Dedifferentiated amniotic fluid mesenchymal stem cell (primary cell): ENCODE results near the gene YEATS4.
A peak's percentile ranks its signal among the peaks of the same experiment; 100 is the strongest.
"Not testable (repeated sequence)": the region's sequence is repeated elsewhere in the genome, so short reads cannot be mapped to it uniquely, and the experiment has no call there.

Experiments used
- DNase-seq: peaks from one replicate; pipeline ENCODE4 v3.0.0-alpha.2; 2016; ENCODE audit errors: extremely low spot score

Gene YEATS4

DNA sequence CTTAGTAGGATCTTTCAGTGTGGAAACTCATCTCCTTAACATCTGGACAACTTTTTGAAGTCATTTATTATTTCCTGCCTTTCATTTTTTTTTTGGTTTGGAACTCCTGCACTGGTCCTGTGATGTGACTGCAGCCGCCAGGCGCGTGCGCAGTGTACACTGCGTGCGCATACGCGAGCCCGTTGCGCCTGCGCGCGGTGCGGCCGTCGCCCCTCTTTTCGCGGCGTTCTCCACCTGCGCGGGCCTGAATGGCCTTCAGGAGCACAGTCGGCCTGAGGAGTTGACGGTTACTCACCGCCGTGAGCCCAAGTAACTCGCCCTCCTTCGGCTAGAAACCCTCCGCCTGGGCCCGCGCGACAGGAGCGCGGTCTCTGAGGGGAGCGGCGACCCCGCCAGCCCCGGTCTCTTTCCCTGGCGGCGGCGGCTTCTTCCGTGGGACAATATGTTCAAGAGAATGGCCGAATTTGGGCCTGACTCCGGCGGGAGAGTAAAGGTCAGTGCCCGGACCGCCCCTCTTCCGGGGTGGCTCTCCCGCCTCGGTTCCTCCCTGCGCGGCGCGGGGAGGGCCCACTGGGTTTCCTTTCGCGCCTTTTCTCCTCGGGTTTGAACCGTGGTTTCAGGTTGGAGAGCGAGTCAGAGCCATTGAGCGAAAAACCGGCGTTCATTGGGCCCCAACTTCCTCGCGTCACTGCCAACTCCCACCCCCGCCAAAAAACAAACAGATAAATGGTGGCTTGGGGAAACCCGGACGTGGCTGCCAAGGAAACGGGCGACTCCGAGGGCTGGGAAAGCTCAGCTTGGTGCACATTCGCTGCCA, at the start of gene YEATS4:
TSS of gene YEATS4 (plus strand) at position 213 of the 817 bp plus-strand sequence. CDS start at position 443, 230 bp downstream.
- peak; percentile 82 for DNase-seq

DNA sequence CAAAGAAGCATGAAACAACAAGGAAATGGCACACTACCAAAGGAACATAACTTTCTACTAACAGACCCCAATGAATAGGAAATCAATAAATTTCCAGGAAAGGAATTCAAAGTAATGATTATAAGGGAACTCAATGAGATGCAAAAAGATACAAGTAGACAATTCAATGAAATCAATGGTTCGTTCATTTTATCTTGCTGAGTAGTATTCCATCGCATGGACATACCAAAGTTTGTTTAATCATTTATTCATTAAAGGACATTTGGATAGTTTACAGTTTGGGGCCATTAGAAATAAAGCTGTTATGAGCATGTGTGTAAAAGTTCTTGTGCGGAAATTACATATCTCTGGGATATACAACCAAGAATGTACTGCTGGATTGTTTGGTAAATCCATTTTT, 46.3 kb upstream of the YEATS4 start:
- DNase-seq = no peak

DNA sequence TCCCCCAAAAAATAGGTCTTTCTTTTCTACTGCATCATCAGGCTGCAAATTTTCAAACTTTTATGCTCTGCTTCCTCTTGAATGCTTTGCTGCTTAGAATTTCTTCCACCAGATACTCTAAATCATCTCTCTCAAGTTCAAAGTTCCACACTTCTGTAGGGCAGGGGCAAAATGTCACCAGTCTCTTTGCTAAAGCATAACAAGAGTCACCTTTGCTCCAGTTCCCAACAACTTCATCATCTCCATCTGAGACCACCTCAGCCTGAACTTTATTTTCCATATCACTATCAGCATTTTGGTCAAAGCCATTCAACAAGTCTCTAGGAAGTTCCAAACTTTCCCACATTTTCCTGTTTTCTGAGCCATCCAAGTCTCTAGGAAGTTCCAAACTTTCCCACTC, 42.8 kb upstream of the YEATS4 start:
- not testable (repeated sequence) for DNase-seq

DNA sequence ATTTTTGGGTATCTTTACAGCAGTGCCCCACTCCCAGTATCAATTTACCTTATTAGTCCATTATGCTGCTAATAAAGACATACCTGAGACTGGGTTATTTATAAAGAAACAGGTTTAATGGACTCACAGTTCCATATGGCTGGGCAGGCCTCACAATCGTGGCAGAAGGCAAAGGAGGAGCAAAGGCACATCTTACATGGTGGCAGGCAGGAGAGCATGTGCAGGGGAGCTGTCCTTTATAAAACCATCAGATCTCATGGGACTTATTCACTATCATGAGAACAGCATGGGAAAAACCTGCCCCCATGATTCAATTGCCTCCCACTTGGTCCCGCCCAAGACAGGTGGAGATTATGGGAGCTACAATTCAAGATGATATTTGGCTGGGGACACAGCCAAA, 42.3 kb upstream of the YEATS4 start:
- DNase-seq = not testable (repeated sequence)

DNA sequence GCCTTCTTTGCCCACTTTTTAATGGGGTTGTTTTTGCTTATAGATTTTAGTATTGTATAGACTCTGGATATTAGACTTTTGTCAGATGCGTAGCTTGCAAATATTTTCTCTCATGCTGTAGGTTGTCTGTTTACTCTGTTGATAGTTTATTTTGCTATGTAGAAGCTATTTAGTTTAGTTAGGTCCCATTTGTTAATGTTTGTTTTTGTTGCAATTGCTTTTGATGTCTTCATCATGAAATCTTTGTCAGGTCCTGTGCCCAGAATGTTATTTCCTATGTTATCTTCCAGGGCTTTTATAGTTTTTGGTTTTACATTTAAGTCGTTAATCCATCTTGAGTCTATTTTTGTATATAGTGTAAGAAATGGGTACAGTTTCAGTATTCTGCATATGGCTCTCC, 41.3 kb upstream of the YEATS4 start:
- DNase-seq = no peak

DNA sequence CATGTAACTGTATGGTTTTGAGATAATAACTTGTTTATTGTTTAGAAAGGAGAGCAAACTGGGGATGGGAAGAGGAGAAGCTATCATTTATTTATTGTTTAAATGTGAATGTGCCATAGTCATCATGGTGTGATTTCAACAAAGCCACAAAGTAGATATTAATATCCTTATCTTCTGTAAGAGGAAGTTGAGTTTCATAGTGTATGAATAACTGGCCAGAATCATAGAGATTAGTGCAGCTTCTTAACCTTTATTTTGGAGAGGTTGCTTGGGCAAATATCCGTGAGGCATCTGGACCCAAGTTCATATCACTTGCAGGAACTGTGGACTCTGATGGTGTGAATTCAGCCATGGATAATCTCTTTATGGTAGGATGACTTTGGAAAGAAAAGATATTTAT, 38.2 kb upstream of the YEATS4 start:
- no peak for DNase-seq

DNA sequence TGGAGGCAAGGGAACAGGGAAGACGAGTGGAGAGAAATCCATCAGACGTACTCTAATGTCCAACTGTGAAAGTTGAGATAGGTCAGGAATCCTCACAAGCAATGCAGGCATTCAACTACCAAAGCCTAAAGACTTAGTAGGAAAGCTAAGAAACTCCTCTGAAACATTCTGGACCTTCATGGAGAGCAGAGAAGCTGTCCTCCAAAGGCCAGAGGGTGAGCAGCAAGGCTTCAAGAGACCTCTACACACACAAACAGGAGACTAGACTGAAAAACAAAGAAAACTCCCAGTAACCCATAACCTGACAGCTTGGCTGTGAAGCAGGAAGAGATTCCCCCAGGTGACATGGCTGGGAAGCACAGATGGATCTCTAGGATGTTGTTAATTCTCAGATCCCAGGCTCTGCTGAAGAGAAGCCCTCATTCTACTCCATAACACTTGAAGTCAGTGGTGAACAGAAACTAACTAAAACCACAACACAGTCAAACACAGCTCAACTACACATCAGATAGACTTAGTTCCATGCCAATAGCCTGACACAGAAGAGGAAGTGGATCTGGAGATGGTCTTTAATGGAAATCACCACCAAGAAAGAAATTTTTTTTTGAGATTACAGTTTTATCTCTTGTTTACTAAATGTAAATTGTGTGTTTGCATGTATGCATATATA, 34.6 kb upstream of the YEATS4 start:
- DNase-seq = no peak

DNA sequence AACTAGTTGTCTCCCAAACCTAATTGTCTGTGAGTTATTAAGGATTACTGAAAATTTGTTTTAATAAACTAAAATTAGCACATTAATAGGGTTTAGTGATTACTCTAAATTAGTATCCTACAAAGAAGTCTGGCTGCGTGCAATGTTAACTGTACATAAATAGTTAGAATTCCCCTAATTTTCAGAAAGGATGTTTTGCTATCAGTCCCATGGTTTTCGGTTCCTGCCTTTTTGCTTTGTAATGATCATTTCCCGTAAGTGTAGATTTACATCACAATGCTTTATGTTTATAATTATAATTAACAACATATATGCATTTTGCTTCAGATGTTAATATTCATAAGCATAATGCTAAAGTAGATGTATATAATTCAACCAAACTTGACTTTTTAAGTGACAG, 31.1 kb upstream of the YEATS4 start:
- no peak for DNase-seq

DNA sequence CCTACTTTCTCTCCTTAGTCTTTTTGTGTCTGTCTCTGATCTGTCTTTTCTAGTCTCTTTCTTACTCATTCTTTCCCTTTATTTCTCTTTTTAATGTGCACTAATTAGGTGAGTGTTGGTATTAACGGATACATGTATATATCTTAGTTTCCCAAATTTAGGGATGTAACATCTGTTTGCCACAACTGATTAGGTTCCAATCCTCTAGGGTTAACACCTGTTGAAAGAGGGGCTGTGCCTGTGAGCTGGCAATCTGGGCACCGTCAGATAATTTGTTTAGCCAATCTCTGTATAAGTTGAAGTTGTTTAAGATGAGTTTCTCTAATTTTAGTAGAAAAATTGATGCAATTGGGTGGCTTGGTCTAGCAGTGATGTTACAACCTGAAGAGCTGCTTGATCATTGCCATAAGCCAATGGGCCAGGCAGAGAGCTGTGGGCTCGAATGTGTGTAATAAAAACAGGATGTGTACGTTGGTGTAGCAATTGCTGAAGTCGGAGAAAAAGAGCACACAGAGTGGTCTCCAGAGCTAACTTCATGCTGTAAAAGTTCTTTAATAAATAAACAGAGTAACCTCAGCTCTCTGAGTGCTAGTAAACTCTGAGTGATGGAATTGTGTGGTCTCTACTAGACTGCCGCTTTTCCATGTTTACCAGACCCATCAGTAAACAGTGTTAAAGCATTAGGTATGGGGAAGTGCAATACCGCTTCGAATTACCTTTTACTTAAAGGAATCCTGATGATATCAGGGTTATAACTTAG, 29.7 kb upstream of the YEATS4 start:
- DNase-seq = no peak

DNA sequence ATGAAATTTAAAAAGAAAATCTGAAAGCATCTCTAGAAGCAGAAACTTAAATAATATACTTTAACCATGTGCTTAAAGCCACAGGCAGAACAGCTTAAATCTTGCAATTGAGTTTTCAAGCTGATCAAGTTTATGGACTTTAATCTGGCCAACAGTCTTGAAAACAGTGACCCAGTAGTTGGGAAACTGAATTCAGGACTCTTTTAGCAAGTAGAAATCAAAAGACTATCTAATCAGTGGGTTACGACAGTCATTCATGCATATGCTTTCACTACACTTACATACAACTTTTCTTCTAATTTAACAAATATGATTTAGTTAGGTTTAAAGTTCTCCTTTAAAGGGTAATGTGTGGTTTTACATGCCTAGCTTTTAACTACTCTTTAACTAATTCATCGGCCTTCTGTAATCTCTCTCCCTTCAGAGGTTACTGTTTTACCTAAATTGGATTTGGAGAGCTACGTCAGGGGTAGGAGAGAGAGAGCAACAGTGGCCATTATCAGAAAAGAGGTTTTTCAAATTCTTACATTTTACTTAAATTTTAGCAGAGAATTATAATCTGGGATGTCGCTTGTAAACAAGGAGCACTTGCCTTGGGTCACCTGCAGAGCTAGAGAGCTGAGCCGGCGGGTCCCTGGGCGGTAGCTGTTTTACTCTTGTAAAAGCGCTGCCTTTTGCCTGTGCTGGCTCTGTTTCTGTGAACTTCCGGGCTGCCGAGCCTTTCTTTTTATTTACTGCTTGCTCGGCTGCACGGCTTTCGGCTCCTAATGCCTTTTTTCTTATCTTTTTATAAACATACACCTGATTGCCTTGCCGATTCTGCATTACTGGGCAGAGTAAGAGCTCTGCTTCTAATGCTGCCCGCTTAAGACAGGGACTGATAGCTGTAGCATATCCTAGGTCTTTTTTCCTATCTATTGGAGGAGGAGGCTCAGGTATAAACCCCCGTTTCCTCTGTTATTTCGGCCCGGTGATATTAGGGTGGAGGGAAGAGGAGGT, 28.8 kb upstream of the YEATS4 start:
- no peak for DNase-seq

DNA sequence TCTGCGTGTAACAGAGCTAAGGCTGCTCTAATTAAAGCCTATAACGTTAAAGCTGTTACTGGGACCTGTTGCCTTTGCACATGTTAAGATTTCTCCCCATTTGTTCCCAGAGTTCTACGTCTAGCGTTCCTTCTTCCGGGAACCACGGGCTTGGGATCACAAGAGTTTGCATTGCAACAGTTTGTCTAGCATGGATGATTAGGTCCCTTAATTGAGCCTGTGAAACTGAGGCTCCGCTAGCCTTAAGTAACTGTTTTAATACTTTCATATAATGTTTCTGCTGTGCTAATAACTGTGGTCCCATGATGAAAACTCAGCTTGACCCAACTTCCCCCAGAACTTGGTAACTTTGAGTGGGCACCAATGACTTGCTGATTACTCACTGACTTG, 28.0 kb upstream of the YEATS4 start:
- DNase-seq = no peak

DNA sequence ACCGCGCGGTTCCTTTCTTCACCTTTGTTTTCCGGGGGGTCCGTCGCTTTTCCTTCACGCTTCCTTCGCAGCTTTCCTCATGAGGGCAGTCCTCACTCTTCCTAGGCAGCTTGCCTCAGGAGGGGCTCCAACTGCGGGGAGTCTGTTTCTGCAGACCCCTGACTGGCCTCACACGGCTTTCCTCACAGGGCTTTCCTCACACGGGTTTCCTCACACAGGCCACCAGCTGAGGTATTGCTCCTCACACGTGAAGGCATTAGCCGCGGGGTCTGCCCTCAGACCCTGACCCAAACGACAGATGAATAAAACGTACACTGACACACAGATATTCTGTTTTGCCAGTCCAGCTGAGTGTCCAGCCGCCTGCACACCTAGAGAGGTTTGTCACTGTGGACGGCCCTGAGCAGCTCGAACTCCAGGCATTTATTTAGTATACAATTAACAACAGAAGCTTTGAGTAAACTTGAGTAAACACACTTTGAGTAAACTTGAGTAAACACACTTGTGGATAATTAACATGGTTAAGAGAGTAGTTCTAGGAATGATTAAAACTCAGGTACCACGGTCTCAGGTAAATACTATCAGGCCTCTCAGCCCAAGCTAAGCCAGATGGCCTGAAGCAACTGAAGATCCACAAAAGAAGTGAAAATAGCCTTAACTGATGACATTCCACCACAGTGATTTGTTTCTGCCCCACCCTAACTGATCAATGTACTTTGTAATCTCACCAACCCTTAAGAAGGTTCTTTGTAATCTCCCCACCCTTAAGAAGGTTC, 27.4 kb upstream of the YEATS4 start:
- no peak for DNase-seq

DNA sequence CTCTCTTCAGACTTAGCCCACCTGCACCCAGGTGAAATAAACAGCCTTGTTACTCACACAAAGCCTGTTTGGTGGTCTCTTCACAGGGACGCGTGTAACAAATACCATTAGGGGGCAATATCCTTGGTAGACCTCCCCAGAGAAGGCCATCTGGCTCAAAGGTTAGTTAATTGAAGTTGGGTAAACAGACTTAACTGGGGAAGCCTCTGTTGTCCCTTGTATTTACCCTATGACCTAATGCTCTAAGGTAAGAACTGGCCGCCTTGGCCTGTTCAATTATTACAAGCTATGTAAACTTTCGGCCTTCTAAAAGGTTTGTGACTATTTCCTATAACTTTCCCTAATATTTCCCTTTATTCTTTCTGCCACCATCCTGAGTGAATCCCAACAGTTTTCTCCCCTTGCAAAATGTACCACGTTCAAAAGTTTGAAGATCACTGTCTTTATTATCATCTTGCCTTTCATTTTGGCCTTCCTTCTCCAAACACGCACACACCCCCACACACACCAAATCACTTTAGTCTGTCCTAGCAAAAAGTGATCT, 26.7 kb upstream of the YEATS4 start:
- DNase-seq = no peak

DNA sequence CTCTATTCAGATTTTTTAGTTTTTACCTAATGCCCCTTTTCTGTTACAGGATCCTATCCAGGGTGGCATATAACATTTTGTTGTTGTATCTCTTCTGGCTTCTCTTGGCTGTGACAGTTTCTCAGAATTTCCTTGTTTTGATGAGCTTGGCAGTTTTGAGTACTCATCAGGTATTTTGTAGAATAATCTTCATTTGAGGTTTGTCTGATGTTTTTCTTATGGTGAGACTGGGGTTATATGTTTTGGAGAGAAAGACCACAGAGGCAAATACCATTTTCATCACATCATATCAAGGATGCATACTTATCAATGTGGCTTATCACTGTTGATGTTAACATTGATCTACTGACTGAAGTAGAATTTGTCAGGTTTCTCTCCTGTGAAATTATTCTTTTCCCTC, 25.4 kb upstream of the YEATS4 start:
- no peak for DNase-seq

DNA sequence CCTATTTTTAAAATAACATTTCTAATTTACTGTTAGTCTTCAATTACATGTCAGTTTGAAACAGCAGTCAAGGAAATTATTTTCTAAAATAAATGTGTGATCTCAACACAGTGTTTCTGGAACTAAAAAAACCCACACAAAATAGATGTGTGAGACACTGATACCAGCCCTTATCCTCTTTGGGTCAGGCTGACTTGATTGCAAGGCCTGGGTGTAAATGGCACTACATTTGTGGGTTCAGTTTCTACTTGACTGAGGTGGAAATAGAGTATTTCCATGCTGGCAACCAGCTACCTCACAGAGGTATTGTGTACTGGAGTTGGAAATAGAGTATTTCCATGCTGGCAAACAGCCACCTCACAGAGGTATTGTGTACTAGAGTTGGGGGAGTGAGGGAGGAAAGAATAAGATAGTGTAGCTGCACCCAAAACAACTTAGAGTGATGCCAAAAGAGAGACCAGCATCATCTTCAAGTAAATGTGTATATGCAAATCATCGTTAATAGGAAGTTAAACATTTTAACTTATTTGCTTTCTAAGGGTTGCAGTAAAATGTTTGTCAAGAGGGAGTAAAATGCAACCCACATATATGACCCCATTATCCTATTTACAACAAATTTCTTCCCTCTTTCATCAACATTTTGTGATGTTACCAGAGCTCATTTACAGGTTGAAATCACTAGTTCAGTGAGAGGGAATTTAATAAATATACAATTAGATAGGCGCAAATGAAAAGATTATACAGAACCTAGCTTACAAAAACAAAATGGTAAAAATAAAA, 22.0 kb upstream of the YEATS4 start:
- DNase-seq = no peak

DNA sequence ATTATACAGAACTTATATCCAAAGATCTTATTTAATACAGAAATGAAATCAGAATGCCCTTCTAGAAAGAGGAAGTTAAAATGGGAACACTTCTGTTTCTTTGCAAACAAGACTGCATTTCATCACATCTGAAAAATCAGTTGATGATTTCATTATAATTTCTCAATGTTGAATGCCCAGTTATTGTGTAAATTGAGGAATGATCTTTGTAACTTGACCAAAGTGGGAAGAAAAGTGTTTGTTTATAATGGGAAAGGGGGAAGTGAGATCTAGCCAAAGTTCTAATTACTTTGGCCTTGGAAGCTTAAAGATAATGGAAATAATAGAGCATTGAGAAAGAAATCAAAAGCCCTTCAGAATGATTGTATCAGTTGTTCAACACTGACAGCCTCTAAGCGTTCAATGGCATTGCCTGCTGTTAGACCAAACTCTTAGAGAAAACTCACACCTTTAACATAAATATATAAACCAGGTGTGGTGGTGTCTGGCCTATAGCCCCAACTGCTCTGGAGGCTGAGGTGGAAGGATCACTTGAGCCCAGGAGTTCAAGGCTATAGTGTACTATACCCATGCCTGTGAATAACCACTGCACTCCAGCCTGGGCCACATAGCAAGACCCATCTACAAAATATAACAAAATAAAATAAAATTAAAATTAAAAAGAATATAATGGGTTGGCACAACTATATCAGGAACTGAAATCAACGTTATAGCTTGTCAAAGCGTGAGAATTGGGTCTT, 21.3 kb upstream of the YEATS4 start:
- DNase-seq = no peak

DNA sequence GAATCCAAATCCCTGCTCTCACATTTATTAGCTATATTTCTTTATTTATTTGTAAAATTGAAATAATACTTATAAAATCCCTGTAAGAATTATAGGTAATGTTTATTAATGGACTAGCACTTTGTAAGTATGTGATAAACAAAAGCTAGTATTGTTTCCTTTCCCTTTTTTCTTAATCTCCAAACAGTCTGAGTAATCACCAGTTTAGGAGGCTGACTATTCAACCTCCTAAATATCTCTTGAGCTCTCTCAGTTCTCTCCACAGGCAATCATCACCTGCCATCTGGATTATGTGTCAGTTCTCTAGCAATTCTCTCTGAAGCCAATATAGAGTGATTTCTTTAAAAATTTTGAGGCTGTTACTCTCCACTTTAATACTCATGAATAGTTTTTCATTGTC, 20.6 kb upstream of the YEATS4 start:
- no peak for DNase-seq

DNA sequence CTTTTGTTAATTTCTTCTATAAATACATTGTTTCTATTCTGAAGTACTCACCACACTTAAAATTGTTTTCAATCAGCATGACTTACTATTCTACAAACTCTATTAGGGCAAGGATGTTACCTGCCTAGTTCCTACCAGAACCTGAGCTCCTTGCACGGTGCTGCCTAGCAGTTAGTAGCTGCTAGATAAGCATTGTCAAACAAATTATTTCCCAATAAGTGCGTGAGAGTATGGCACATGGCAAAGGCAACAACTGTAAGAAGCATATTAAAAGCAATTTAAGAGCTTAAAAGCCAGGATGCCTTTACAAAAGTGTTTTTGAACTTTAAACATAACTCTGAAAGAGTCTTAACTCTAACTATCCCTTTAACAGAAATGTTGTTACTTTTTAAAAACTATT, 19.5 kb upstream of the YEATS4 start:
- no peak for DNase-seq

DNA sequence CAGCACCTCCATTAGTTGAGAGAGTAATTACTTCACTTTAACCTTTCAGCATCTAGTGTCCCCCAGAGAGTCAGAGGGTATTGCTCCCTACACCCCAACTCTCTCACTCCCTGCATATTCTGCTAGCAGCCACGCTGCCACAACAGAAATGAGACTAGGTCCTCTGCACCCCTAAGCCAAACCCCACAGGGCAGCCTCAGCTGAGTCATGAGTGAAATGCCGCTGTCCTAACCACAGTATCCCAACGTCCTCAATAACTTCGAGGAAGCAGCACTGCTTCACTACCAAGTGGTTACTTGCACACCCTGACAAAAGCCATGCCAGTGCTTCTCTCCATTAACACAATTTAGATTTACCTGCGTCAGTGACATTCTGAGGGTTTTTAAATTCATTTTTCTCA, 18.2 kb upstream of the YEATS4 start:
- DNase-seq = no peak
